ENCODE results near the gene DNAAF1.

The DNAAF1 gene

DNA sequence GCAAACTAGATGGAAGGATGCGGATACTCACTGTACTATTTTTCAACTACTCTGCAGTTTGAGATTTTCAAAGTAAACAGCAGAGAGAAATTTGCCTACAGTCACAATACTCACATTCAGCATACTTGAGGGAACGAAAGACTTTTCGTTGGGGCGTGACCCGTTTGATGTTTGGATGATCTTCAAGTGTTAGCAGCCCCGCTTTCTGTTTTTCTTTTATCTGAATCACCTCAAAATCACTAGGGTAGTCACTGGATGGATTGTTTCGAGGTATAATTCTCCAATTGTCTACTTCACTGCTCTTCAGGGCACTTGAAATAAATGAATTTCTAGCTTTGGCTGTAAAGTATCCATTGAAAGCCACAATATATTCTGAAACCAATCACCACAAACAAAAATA is 46.2 kb upstream of the DNAAF1 start:
- TF ChIP-seq ZBTB7A (IDR thresholded peaks at IDR 0.05; ENCODE audit: low read depth), result no peak
- TF ChIP-seq, protein P1, sequence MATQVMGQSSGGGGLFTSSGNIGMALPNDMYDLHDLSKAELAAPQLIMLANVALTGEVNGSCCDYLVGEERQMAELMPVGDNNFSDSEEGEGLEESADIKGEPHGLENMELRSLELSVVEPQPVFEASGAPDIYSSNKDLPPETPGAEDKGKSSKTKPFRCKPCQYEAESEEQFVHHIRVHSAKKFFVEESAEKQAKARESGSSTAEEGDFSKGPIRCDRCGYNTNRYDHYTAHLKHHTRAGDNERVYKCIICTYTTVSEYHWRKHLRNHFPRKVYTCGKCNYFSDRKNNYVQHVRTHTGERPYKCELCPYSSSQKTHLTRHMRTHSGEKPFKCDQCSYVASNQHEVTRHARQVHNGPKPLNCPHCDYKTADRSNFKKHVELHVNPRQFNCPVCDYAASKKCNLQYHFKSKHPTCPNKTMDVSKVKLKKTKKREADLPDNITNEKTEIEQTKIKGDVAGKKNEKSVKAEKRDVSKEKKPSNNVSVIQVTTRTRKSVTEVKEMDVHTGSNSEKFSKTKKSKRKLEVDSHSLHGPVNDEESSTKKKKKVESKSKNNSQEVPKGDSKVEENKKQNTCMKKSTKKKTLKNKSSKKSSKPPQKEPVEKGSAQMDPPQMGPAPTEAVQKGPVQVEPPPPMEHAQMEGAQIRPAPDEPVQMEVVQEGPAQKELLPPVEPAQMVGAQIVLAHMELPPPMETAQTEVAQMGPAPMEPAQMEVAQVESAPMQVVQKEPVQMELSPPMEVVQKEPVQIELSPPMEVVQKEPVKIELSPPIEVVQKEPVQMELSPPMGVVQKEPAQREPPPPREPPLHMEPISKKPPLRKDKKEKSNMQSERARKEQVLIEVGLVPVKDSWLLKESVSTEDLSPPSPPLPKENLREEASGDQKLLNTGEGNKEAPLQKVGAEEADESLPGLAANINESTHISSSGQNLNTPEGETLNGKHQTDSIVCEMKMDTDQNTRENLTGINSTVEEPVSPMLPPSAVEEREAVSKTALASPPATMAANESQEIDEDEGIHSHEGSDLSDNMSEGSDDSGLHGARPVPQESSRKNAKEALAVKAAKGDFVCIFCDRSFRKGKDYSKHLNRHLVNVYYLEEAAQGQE (IDR thresholded peaks at IDR 0.05; ENCODE audit: low read depth), result no peak
- TF ChIP-seq NFIC (IDR thresholded peaks at IDR 0.05), result no peak
- no peak for TF ChIP-seq CEBPB (IDR thresholded peaks at IDR 0.05)
- TF ChIP-seq FOXM1 (IDR thresholded peaks at IDR 0.05; ENCODE audit: borderline replicate concordance, low read depth), result no peak
- no peak for TF ChIP-seq RAD21 (IDR thresholded peaks at IDR 0.05; ENCODE audit: low read depth)
- no peak for TF ChIP-seq EP300 (IDR thresholded peaks at IDR 0.05; ENCODE audit: borderline replicate concordance)
- TF ChIP-seq, protein P2, sequence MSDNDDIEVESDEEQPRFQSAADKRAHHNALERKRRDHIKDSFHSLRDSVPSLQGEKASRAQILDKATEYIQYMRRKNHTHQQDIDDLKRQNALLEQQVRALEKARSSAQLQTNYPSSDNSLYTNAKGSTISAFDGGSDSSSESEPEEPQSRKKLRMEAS (IDR thresholded peaks at IDR 0.05), result no peak
- no peak for TF ChIP-seq CREB1 (IDR thresholded peaks at IDR 0.05; ENCODE audit: low read depth)

DNA sequence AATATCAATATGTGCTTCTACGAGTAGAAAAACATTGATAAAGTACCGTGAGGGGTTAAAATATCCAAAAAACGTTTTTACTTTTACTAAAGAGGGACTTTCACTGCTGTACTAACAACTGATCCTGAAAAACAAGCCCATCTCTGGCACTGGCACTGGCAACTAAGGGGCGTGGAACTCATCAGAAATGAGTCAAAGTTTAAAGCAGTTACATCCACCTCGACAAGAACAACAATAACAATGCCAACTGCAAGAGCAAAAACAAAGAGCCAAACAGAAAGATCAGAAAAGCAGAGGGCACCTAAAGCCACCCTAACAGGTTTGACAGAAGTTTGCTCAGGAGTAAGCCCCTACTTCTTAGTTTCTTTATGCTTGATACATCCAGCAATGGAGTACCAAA is 41.4 kb upstream of the DNAAF1 start:
- no peak for TF ChIP-seq CEBPB (IDR thresholded peaks at IDR 0.05)
- no peak for TF ChIP-seq TEAD4 (IDR thresholded peaks at IDR 0.05)
- TF ChIP-seq, protein P2 (IDR thresholded peaks at IDR 0.05), result no peak
- TF ChIP-seq YY1 (IDR thresholded peaks at IDR 0.05; ENCODE audit: low read depth), result no peak
- no peak for TF ChIP-seq TCF12 (IDR thresholded peaks at IDR 0.05; ENCODE audit: low read depth)
- TF ChIP-seq TAF1 (IDR thresholded peaks at IDR 0.05; ENCODE audit: low read depth), result no peak
- no peak for TF ChIP-seq EP300 (IDR thresholded peaks at IDR 0.05; ENCODE audit: borderline replicate concordance)
- TF ChIP-seq CREB1 (IDR thresholded peaks at IDR 0.05; ENCODE audit: low read depth), result no peak
- no peak for TF ChIP-seq NFIC (IDR thresholded peaks at IDR 0.05)
- TF ChIP-seq, protein P1 (IDR thresholded peaks at IDR 0.05; ENCODE audit: low read depth), result no peak
- TF ChIP-seq, protein P3, sequence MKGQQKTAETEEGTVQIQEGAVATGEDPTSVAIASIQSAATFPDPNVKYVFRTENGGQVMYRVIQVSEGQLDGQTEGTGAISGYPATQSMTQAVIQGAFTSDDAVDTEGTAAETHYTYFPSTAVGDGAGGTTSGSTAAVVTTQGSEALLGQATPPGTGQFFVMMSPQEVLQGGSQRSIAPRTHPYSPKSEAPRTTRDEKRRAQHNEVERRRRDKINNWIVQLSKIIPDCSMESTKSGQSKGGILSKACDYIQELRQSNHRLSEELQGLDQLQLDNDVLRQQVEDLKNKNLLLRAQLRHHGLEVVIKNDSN (IDR thresholded peaks at IDR 0.05), result no peak
- TF ChIP-seq EGR1 (IDR thresholded peaks at IDR 0.05), result no peak
- TF ChIP-seq FOXM1 (IDR thresholded peaks at IDR 0.05; ENCODE audit: borderline replicate concordance, low read depth), result no peak
- no peak for TF ChIP-seq ZBTB7A (IDR thresholded peaks at IDR 0.05; ENCODE audit: low read depth)
- TF ChIP-seq RAD21 (IDR thresholded peaks at IDR 0.05; ENCODE audit: low read depth), result no peak

DNA sequence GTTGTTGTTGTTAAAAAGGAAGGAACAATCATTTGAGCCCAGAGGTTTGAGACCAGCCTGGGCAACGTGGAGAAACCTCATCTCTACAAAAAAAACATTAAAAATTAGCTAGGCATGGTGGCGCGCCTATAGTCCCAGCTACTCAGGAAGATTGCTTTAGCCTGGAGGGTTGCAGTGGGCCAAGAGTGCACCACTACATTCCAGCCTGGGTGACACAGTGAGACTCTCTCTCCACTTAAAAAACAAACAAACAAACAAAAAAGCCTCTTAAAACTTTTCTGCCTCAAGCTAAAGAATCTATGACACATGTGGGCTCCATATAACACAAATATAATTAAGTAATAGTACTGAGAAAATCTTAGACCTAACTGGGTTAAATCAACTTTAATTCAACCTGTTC is 40.9 kb upstream of the DNAAF1 start:
- TF ChIP-seq EP300 (IDR thresholded peaks at IDR 0.05; ENCODE audit: borderline replicate concordance) (no peak), TCF12 (IDR thresholded peaks at IDR 0.05; ENCODE audit: low read depth) (no peak), ZBTB7A (IDR thresholded peaks at IDR 0.05; ENCODE audit: low read depth) (no peak), TAF1 (IDR thresholded peaks at IDR 0.05; ENCODE audit: low read depth) (no peak)
- TF ChIP-seq, protein P2 (IDR thresholded peaks at IDR 0.05), result no peak
- TF ChIP-seq, protein P3 (IDR thresholded peaks at IDR 0.05), result no peak

DNA sequence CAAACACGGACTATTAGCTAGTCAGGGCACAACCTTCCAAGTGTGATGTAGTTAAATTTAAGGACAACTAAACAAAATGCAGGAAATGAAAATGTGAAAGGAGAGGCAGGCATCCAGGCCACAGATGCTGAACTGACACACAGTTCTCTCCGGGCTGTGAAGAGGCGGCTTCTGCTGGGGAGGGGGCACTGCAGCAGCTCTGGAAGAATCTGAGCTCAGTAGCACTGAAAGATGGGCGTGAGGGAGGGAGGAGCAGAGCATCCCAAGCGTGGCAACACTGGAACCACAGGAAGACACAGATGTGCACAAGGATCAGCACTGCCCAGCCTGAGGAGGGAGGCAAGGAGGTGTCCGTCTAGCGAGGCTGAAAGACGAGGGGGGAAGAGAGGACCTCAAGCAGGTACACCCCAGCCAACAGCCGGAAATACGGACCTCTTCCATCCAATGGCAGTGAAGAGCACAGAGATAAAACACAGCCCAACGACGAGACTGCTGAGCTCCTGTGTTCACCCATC is 39.8 kb upstream of the DNAAF1 start:
- TF ChIP-seq, protein P1 (IDR thresholded peaks at IDR 0.05; ENCODE audit: low read depth), result no peak
- TF ChIP-seq TEAD4 (IDR thresholded peaks at IDR 0.05) (no peak), ZBTB7A (IDR thresholded peaks at IDR 0.05; ENCODE audit: low read depth) (no peak), CEBPB (IDR thresholded peaks at IDR 0.05) (no peak), EP300 (IDR thresholded peaks at IDR 0.05; ENCODE audit: borderline replicate concordance) (no peak), TAF1 (IDR thresholded peaks at IDR 0.05; ENCODE audit: low read depth) (no peak), EGR1 (IDR thresholded peaks at IDR 0.05) (no peak)
- TF ChIP-seq, protein P3 (IDR thresholded peaks at IDR 0.05), result no peak
